Astrocyte of the cerebellum (primary cell): ENCODE data around the gene SHLD1.
"Not testable (repeated sequence)": the region's sequence is repeated elsewhere in the genome, so short reads cannot be mapped to it uniquely, and the experiment has no call there.

ENCODE experiments used
- DNase-seq: peaks from one replicate; pipeline ENCODE4 v3.0.0-alpha.2; 2011; ENCODE audit warnings: low read depth
- H3K4me3 ChIP-seq: 2 replicates; pipeline ENCODE4 v1.5.1; 2011; ENCODE audit warnings: mild to moderate bottlenecking, low read depth, low read length, moderate library complexity
- in situ Hi-C: cut with HindIII; loops from 2 replicates; pipeline ENCODE4 v1.10.0; 2017; ENCODE audit warnings: low sequenced_read_pairs
- TF ChIP-seq, protein P1 (sequence below): IDR thresholded peaks from 2 replicates; pipeline ENCODE4 v1.5.1; 2012; ENCODE audit warnings: low read length, low read depth, moderate library complexity, mild to moderate bottlenecking; ENCODE audit errors: missing control alignments

The SHLD1 gene

DNA sequence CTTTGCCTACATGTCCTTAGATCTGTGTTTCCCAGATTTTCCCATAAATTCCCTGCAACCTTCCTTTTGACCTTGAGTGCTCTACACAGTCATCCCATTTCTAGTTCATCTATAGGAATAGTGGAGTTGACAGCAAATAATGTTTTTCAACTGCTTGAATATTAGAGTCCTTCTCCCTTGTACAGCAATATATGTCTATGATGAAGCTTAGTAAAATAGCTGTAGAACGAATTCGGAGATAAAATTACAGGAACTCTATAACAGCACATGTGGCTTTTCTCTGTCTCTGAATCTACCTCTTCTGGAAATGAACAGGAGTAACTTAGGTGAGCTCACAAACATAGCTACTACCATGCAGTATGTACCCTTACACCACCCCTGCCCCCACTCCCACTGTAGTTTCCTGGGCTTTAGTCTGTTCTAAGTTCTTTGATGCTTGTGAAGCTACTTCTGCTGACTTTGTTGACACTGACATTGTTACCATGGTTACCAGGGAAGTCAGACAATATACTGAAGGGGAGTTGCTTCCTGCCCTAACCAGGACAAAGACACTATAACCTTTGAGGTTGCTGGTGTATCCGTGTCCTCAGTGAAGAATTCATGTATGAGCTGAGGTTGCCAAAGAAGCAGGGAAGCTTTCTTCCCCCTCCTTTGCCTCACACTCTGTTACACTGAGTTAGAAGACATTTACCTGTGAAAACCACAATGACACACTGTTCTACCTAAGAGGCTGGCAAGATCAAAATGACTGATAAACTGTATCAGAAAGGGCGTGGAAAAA is 35.8 kb upstream of the SHLD1 start:
- DNase-seq = no peak

DNA sequence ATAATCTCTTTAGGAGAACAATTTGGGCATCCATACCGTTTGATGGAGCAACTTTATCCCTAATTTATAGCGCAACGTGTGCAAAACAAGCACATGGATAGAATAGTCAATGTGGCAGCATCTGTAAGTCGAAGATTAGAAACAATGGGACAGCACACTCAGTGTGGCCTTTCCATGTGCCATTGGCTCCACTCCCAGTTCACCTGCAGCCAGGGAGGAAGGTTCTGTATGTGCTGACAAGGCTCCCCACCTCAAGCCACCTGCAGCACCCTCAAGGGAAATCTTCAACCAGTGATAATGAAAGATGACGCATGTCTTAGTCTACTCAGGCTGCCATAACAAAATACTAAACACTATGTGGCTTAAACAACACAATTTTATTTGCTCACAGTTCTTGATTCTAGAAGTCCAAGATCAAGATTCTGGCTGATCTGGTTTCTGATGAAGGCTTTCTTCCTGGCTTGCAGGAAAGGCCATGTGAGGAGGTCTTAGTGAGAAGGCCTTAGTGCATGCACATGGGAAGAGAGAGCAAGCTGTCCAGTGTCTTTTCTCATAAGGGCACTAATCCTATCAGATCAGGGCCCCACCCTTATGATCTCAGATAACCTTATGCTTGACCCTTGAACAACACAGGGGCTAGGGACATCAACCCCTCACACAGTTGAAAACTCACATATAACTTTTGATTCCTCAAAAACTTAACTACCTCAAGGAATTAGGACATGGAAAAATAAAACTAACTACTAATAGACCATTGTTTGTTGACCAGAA is 34.9 kb upstream of the SHLD1 start:
- TF ChIP-seq, protein P1, sequence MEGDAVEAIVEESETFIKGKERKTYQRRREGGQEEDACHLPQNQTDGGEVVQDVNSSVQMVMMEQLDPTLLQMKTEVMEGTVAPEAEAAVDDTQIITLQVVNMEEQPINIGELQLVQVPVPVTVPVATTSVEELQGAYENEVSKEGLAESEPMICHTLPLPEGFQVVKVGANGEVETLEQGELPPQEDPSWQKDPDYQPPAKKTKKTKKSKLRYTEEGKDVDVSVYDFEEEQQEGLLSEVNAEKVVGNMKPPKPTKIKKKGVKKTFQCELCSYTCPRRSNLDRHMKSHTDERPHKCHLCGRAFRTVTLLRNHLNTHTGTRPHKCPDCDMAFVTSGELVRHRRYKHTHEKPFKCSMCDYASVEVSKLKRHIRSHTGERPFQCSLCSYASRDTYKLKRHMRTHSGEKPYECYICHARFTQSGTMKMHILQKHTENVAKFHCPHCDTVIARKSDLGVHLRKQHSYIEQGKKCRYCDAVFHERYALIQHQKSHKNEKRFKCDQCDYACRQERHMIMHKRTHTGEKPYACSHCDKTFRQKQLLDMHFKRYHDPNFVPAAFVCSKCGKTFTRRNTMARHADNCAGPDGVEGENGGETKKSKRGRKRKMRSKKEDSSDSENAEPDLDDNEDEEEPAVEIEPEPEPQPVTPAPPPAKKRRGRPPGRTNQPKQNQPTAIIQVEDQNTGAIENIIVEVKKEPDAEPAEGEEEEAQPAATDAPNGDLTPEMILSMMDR = no peak
- H3K4me3 ChIP-seq = no peak overlapping the region
- no peak for DNase-seq
- in situ Hi-C loops = no loop called here

More for the DNA sequence above, 35.8 kb upstream of the SHLD1 start:
- H3K4me3 ChIP-seq = no peak overlapping the region
- TF ChIP-seq, protein P1 = no peak
- in situ Hi-C loops = no loop called here

DNA sequence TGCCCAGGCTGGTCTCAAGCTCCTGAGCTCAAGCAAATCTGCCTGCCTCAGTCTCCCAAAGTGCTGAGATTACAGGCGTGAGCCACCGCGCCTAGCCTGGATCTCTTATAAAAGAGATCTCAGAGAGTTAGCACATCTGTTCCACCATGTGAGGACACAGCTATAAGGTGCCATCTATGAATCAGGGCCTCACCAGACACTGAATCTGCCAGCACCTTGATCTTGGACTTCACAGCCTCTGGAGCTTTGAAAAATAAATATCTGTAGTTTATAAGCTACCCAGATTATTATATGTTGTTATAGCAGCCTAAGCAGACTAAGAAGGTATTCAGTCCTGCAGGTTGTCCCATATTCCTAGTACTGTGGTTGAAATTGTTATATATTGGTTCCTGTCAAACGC is 33.2 kb upstream of the SHLD1 start:
- in situ Hi-C loops = no loop called here
- no peak overlapping the region for H3K4me3 ChIP-seq
- TF ChIP-seq, protein P1 = no peak
- no peak for DNase-seq

DNA sequence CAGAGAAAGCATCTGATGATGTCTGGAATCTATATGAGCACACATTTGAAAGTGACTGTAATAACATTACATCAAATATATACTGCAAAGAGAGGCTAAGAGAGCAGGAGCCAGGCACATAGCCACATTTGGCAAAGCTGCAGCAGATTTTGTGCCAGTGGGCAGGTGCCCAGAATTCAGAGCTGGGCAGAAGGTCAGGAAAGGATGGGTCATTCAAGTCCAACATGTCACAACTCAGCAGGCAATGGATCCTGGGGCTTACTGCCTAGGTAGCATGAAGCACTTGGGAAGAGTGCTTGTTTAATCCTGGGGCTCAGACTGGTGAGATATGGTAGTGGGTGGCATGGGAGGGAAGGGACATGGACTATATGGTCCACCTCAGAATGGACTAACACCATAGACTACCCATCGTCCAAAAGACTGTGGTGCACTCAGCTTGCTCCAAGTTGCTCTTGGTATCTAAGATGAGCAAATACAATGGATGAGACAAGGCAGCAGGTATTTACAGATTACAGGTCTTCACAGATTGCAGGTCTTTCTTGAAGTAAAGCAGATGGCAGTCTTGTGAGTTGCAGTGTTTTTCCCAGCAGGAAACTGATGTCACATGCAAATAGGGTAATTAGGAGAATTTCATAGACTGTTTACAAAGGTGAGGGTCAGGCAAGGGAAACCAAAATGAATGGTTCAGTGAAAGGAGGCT is 31.2 kb upstream of the SHLD1 start:
- TF ChIP-seq, protein P1 = no peak
- H3K4me3 ChIP-seq = no peak overlapping the region
- in situ Hi-C loops = no loop called here
- DNase-seq = no peak

DNA sequence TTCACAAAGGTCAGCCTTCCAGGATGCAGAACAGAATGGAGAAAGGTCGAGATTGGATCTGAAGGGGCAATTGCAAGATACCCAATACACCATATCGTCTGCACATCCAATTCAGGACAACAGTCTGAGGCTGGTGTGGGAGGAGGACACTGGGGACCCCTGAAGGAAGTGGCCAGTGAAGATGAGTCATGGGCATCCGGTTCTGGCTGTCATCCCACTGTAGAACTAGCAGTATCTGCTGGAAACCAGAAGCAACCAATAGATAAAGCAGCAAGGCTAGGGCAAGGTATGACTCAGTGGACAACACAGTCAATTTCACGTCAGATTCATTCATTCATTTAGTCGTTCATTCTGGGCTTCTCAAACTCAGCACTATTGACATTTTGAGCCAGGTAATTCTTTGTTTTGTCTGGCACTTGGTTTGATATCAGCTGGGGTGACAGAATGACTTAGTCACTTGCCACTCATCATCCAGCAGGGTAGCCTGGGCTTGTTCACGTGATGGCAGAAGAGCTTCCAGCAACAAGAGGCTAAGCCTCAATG is 30.3 kb upstream of the SHLD1 start:
- no peak for DNase-seq
- TF ChIP-seq, protein P1 = no peak
- in situ Hi-C loops = no loop called here
- H3K4me3 ChIP-seq = no peak overlapping the region

DNA sequence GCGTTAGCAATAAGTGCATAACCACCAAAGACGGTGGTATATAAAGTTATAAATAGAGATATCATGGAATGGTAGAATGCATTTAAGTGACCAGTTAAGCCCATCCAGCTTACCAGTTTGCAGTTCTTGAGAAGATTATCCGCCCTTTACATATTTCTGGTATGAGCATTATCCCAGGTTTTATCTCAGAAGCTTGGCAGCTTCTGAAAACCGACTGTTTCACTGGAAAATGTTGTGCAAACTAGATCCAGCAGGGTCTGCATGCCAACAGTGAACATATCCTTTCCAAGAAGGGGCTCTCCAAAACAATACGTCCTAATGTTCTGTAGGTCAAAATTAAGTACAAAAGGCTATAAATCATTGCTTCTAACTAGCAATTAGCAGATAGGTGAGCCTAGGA is 29.5 kb upstream of the SHLD1 start:
- TF ChIP-seq, protein P1 = no peak
- DNase-seq = no peak
- in situ Hi-C loops = no loop called here
- H3K4me3 ChIP-seq = no peak overlapping the region

DNA sequence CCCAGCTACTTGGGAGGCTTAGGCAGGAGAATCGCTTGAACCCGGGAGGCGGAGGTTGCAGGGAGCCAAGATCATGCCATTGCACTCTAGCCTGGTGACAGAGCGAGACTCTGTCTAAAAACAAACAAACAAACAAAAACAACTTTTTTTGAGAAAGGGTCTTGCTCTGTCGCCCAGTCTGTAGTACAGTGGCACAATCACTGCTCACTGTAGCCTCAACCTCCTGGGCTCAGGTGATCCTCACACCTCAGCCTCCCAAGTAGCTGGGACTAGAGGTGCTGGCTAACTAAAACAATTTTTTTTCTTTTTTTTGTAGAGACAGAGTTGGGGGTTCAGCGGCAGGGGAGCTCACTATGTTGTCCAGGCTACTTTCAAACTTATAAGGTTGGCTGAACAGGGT is 28.8 kb upstream of the SHLD1 start:
- in situ Hi-C loops = not testable (repeated sequence)

More for the DNA sequence above, 28.8 kb upstream of the SHLD1 start:
- not testable (repeated sequence) for DNase-seq, H3K4me3 ChIP-seq
